ENCODE results near the gene CHCHD1.
"Not testable (repeated sequence)": the region's sequence is repeated elsewhere in the genome, so short reads cannot be mapped to it uniquely, and the experiment has no call there.

The CHCHD1 gene

DNA sequence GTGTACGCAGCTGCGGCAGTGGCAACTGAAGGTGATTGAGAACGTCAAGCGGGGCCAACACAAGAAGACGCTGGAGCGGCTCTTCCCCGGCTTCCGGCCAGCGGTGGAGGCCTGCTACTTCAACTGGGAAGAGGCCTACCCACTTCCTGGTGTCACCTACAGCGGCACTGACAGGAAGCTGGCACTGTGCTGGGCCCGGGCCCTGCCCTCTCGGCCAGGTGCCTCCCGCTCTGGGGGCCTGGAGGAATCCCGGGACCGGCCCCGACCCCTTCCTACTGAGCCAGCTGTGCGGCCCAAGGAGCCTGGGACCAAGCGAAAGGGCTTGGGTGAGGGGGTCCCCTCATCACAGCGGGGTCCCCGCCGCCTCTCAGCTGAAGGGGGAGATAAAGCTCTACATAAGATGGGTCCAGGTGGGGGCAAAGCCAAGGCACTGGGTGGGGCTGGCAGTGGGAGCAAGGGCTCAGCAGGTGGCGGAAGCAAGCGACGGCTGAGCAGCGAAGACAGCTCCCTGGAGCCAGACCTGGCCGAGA is 10.1 kb downstream of the CHCHD1 start:
- no peak for DNase-seq (ENCODE audit: low read depth, low spot score)

DNA sequence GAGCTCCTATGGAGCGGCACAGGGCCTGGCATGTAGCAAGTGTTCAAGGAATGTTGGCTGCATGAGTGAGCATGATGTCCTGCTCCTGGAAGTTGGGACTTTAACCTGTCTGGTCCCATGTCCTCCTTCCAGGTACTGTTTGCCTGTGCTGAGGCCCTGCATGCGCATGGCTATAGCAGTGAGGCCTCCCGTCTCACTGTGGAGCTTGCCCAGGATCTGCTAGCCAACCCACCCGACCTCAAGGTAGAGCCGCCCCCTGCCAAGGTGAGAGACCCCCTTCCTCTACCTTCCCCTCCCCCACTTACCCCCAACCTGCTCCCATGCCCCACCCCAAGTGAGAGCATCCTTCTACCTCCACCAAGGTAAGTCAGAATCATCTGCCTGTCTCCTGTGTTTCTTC is 11.6 kb downstream of the CHCHD1 start:
- no peak for DNase-seq (ENCODE audit: low read depth, low spot score)

DNA sequence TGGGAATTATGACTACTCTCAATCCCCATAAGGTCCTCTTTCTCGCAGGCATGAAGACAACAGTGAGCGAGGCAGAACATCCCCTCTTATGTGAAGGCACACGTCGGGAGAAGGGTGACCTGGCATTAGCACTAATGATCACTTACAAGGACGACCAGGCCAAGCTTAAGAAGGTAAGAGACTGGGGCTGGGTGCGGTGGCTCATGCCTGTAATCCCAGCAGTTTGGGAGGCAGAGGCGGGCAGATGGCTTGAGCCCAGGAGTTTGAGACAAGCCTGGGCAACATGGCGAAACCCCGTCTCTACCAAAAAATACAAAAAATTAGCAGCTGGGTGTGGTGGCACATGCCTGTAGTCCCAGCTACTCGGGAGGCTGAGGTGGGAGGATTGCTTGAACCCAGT is 13.6 kb downstream of the CHCHD1 start:
- not testable (repeated sequence) for DNase-seq (ENCODE audit: low read depth, low spot score)

DNA sequence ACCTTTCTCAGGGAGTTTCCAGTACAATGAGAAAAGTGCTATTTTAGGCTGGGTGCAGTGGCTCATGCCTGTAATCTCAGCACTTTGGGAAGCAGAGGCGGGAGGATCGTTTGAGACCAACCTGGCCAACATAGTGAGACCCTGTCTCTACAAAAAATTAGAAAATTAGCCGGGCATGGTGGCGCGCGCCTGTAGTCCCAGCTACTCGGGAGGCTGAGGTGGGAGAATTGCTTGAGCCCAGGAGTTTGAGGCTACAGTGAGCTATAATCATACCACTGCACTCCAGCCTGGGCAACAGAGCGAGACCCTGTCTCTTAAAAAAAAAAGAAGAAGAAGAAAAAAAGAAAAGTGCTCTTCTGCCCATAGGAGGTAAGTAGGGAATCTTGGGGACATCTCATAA is 14.2 kb downstream of the CHCHD1 start:
- not testable (repeated sequence) for DNase-seq (ENCODE audit: low read depth, low spot score)

- DNase-seq (ENCODE audit: low read depth, low spot score), result no peak
These were observed 14.9 kb downstream of the CHCHD1 start for GRCh38 chr10:73796766-73797165.

GRCh38 chr10:73797324-73798025 is 15.6 kb downstream of the CHCHD1 start:
- DNase-seq (ENCODE audit: low read depth, low spot score), result no peak

DNA sequence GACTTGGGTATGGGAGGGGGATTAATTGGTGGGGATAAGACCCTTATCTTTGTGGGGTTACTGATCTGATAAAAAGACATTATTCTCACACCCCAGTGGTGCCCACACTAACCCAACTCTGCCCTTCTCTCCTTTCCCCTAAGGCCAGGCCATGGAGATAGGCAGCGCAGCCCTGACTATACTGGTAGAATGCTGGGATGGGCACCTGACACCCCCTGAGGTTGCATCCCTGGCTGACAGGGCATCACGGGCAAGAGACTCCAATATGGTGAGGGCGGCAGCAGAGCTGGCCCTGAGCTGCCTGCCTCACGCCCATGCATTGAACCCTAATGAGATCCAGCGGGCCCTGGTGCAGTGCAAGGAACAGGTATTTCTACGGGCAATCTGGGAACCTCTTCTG is 16.2 kb downstream of the CHCHD1 start:
- DNase-seq (ENCODE audit: low read depth, low spot score), result no peak

DNA sequence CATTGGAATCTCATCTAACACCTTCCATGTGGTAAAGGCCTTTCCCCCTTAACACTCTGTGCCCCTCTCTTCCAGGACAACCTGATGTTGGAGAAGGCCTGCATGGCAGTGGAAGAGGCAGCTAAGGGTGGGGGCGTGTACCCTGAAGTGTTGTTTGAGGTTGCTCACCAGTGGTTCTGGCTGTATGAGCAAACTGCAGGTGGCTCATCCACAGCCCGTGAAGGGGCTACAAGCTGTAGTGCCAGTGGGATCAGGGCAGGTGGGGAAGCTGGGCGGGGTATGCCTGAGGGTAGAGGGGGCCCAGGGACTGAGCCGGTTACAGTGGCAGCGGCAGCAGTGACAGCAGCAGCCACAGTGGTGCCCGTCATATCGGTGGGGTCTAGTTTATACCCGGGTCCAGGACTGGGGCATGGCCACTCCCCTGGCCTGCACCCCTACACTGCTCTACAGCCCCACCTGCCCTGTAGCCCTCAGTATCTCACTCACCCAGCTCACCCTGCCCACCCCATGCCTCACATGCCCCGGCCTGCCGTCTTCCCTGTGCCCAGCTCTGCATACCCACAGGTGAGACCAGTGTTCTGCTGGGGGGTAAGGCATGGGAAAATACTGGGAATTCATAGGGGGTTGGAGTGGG is 17.2 kb downstream of the CHCHD1 start:
- DNase-seq (ENCODE audit: low read depth, low spot score), result no peak

- DNase-seq (ENCODE audit: low read depth, low spot score), result no peak
These were observed 18.2 kb downstream of the CHCHD1 start for GRCh38 chr10:73799899-73800559.

- DNase-seq (ENCODE audit: low read depth, low spot score), result no peak
These were observed 18.9 kb downstream of the CHCHD1 start for GRCh38 chr10:73800560-73801252.

DNA sequence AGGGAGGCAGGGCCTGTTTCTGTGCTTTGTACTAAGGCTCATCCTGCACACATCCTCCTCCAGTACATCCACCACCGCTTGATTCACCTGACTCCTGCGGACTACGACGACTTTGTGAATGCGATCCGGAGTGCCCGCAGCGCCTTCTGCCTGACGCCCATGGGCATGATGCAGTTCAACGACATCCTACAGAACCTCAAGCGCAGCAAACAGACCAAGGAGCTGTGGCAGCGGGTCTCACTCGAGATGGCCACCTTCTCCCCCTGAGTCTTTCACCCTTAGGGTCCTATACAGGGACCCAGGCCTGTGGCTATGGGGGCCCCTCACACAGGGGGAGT is 19.4 kb downstream of the CHCHD1 start:
- DNase-seq (ENCODE audit: low read depth, low spot score), result no peak

DNA sequence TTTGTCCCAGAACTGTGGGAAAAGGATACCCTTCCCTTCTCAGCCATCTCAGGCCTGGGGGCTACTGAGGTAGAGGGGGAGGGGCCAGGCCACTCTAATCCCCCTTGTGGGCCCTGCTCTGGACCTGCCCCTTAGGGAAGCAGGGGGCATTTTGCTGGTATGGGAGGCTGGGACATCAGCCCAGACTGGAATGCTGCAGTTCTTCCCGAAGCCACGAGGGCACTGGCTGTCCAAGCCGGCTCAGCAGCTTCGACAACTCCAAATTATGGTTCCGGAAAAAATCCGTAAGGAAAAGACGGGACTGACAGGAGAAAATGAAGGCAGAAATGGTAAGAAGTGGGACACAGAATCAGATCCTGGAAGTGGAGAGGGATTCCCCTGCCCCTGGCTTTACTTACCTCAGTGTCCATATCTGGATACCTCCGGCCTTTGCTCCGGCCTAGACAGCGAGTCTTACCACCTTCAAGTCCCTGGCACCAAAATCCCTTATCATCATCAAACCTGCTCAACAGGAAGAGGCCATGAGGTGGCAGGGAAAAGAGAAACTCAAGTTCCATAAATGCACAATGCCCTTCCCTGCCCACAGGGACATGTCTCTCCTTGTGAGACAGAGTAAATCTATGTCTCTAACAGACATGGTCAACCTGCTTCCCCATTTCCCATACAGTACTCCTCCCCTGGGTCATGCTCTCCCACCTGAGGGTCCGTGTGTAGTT is 20.6 kb downstream of the CHCHD1 start:
- DNase-seq (ENCODE audit: low read depth, low spot score), result no peak

DNA sequence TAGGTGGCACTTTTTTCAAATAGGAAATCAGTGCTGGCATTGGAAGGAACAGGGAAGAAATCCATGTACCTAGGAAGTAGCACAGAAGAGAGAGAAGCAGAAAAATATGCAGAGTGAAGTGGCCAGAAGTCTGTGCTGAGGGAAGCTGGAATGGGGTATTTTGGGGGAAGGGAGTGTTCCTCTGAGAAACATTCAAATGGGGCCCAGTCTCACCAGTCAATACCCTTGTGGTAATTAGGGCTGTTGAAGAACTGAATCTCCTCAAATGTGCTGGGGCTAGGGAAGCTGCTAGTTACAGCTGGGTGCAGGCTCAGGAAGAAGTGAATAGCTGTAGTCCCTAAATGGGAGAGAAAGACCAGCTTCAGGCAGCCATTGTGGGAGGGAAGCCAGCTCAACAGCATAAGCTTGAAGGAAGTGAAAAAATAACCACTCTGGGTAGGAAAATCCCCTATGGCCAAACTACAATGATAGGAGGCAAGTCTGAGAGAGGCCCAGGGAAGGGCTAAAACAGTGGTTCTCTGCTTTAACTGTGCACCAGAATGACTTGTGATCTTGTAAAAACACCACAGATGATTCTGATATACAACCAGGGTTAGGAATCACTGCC is 21.9 kb downstream of the CHCHD1 start:
- DNase-seq (ENCODE audit: low read depth, low spot score), result no peak

DNA sequence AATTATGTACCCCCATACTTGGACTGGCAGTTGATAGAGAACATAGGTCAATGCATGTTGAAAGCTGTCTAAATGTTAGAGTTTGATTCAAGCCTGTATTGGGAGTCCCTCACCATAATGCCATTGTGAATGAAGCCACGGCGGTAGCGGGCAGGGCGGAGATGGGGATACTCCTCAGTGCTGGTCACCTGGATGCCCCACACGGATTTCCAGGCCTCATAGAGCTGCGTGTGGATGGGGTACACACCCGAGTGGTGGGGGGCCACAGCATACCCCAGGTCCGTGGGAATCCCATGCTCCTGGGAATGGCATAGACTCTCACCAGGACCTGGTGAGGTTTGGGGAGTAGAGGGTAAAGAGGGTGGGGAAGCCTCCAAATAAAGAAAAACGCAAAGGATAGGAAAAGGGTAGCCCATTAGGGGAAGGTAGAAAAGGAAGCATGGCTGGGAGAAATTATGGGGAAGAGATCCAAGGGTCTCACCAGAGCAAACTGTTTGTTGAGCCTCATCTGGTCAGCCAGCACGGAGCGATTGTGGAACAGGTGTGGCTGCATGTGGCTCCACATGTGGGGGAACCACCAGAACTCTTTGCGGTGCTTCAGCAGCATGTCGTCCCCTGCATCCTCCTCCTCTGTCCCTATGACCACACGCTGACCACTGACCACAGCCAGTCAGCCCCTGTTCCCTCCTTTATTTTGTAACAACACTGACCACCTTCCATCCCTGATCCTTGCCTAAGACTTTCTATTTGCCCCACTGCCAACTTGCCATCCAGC is 24.5 kb downstream of the CHCHD1 start:
- DNase-seq (ENCODE audit: low read depth, low spot score), result no peak

- no peak for DNase-seq (ENCODE audit: low read depth, low spot score)
These were observed 25.6 kb downstream of the CHCHD1 start for GRCh38 chr10:73807471-73807870.

- DNase-seq (ENCODE audit: low read depth, low spot score), result no peak
These were observed 26.4 kb downstream of the CHCHD1 start for GRCh38 chr10:73808021-73808815.

- DNase-seq (ENCODE audit: low read depth, low spot score), result no peak
These were observed 27.4 kb downstream of the CHCHD1 start for GRCh38 chr10:73809061-73809818.

- DNase-seq (ENCODE audit: low read depth, low spot score), result no peak
These were observed 28.5 kb downstream of the CHCHD1 start for GRCh38 chr10:73810358-73810734.

Data from iPS DF 19.7 (cell line).